HCT116 (cell line): Measurements from ENCODE around the gene PKD2L1. TPM values are rescaled to one million over a fixed set of nuclear protein-coding genes. Genes with fewer than 3 reads are reported as not detected.

Source experiments
- ATAC-seq: fragments of 200-7000 bp; cut with Tn5 transposase; 2 replicates; pipeline ENCODE4 v1.9.1; 2020; ENCODE audit warnings: mild to moderate bottlenecking, moderate library complexity
- BruUV-seq: library from RNA; stranded (reverse); fragments of 400-500 nt; replicated peaks from 2 replicates; lab custom pipeline; 2021; lab: Mats Ljungman, UMichigan
- CTCF ChIA-PET: fragments of 300-600 bp; sonication (Branson Sonifier 250); formaldehyde crosslinking; loops from one replicate; lab custom pipeline; 2021; ENCODE audit warnings: antibody characterized with exemption; lab: Charles Lee
- POLR2A ChIA-PET: fragments of 300-600, 350-600 bp; sonication (Branson Sonifier 250); formaldehyde crosslinking; loops from one replicate; lab custom pipeline; 2021; ENCODE audit warnings: antibody characterized with exemption; lab: Charles Lee
- RAD21 ChIA-PET, 2 experiments: fragments of 300-600 bp; sonication (Branson Sonifier 250); formaldehyde crosslinking; loops; one replicate each; lab custom pipeline; 2023; ENCODE audit warnings: low total read pairs in 2 of 2; ENCODE audit not compliant: uncharacterized antibody in 2 of 2, unreplicated experiment in 2 of 2, low non-redundant PET in 1 of 2; lab: Charles Lee
- DNase-seq: peaks from one replicate; pipeline ENCODE4 v3.0.0-alpha.2; 2010; ENCODE audit warnings: low read depth, low spot score
- H2AFZ ChIP-seq: fragments of 200-600 bp; shearing (Covaris generic), sonication (generic); 2 replicates; pipeline ENCODE4 v1.6.1; 2017; ENCODE audit warnings: low read depth, mixed run types, mixed read lengths, antibody characterized with exemption, low read length; ENCODE audit not compliant: poor library complexity, severe bottlenecking
- H3K27ac ChIP-seq: 2 replicates; pipeline ENCODE4 v1.5.1; 2012; ENCODE audit warnings: low read depth, low read length
- H3K27me3 ChIP-seq: fragments of 200-600 bp; sonication (generic); 2 replicates; pipeline ENCODE4 v1.6.1; 2016; ENCODE audit warnings: mixed run types, low read length, mixed read lengths; ENCODE audit not compliant: insufficient read depth
- H3K36me3 ChIP-seq, 2 experiments: fragments of 200-500 bp in 1 of 2; fragments of 200-600 bp in 1 of 2; sonication (Bioruptor generic) in 1 of 2; sonication (generic) in 1 of 2; 2 replicates each; pipeline versions ENCODE4 v1.5.1 to v1.6.1; 2014 to 2016; ENCODE audit warnings: low read length in 2 of 2, inconsistent platforms in 1 of 2, mixed read lengths in 1 of 2, mixed run types in 1 of 2; ENCODE audit not compliant: insufficient read depth in 2 of 2, control insufficient read depth in 1 of 2
- H3K4me1 ChIP-seq, 2 experiments: fragments of 200-600 bp in 1 of 2; sonication (generic) in 1 of 2; 2 replicates each; pipeline versions ENCODE4 v1.5.1 to v1.6.1; 2012 to 2017; ENCODE audit warnings: low read length in 2 of 2, inconsistent platforms in 1 of 2, mild to moderate bottlenecking in 1 of 2, mixed read lengths in 1 of 2, mixed run types in 1 of 2, moderate library complexity in 1 of 2; ENCODE audit not compliant: insufficient read depth in 2 of 2, control insufficient read depth in 1 of 2
- H3K4me2 ChIP-seq: fragments of 200-600 bp; sonication (generic); 2 replicates; pipeline ENCODE4 v1.6.1; 2017; ENCODE audit warnings: mixed run types, low read length, mixed read lengths
- H3K4me3 ChIP-seq, 2 experiments: fragments of 200-600 bp in 1 of 2; sonication (generic) in 1 of 2; replicated peaks in 1 of 2; 2 replicates each; pipeline ENCODE4 v1.5.1; 2011 to 2016; ENCODE audit warnings: low read length in 2 of 2, control low read depth in 1 of 2, low read depth in 1 of 2, mild to moderate bottlenecking in 1 of 2, mixed read lengths in 1 of 2, mixed run types in 1 of 2
- H3K79me2 ChIP-seq: fragments of 200-600 bp; sonication (generic); 2 replicates; pipeline ENCODE4 v1.6.1; 2017; ENCODE audit warnings: mild to moderate bottlenecking, mixed run types, low read length, moderate library complexity, mixed read lengths; ENCODE audit not compliant: insufficient read depth
- H3K9ac ChIP-seq: fragments of 200-600 bp; sonication (generic); 2 replicates; pipeline ENCODE4 v1.6.1; 2016; ENCODE audit warnings: low read length, mixed read lengths
- H3K9me2 ChIP-seq: fragments of 200-600 bp; sonication (generic), shearing (Covaris generic); 2 replicates; pipeline ENCODE4 v1.6.1; 2017; ENCODE audit warnings: mixed run types, mild to moderate bottlenecking, moderate library complexity; ENCODE audit not compliant: insufficient read depth
- H3K9me3 ChIP-seq, 2 experiments: fragments of 200-500 bp in 1 of 2; fragments of 200-600 bp in 1 of 2; sonication (Bioruptor generic) in 1 of 2; sonication (generic) in 1 of 2; 2 replicates each; pipeline ENCODE4 v1.6.1; 2014 to 2017; ENCODE audit warnings: low read length in 2 of 2, mixed read lengths in 2 of 2, inconsistent platforms in 1 of 2, low read depth in 1 of 2, mild to moderate bottlenecking in 1 of 2, mixed run types in 1 of 2, moderate library complexity in 1 of 2; ENCODE audit not compliant: control insufficient read depth in 1 of 2, insufficient read depth in 1 of 2
- H4K20me1 ChIP-seq: fragments of 200-600 bp; sonication (generic), shearing (Covaris generic); 2 replicates; pipeline ENCODE4 v1.6.1; 2017; ENCODE audit warnings: mixed run types, mild to moderate bottlenecking, moderate library complexity; ENCODE audit not compliant: insufficient read depth
- CEBPB ChIP-seq: IDR thresholded peaks from 2 replicates; pipeline ENCODE4 v1.6.1; 2012; ENCODE audit warnings: low read depth
- EZH2 ChIP-seq: fragments of 200-600 bp; sonication (generic); IDR thresholded peaks from 2 replicates; pipeline ENCODE4 v1.6.1; 2017; ENCODE audit warnings: antibody characterized with exemption, mixed run types
- POLR2A ChIP-seq: IDR thresholded peaks from 2 replicates; pipeline ENCODE4 v1.7.0; 2011; ENCODE audit warnings: borderline replicate concordance; ENCODE audit not compliant: insufficient read depth, insufficient read length; ENCODE audit errors: extremely low read depth
- ZFX ChIP-seq: fragments of 450-650 bp; IDR thresholded peaks from 2 replicates; pipeline ENCODE4 v1.6.1; 2017
- ZNF274 ChIP-seq: fragments of 200-500 bp; sonication (Bioruptor generic); IDR thresholded peaks from 2 replicates; pipeline ENCODE4 v1.6.1; 2014; ENCODE audit warnings: mild to moderate bottlenecking, low read depth, low read length, inconsistent platforms
- intact Hi-C: fragments of 100-400 bp; cut with micrococcal nuclease; formaldehyde crosslinking; loops from 2 replicates; pipeline ENCODE4 v1.10.0; 2022
- total RNA-seq: library from RNA; stranded (reverse); gene quantifications from one replicate; pipeline ENCODE4 v1.2.1, GENCODE V29; 2021; ENCODE audit not compliant: unreplicated experiment
- TF ChIP-seq, protein P1 (sequence below): IDR thresholded peaks from 2 replicates; pipeline ENCODE4 v1.6.1; 2011; ENCODE audit warnings: mild to moderate bottlenecking, low read length, moderate library complexity; ENCODE audit not compliant: insufficient replicate concordance; ENCODE audit errors: extremely low read depth

The PKD2L1 gene
- total RNA-seq, 1 experiment from 2014 or later, result 0.17 TPM

DNA sequence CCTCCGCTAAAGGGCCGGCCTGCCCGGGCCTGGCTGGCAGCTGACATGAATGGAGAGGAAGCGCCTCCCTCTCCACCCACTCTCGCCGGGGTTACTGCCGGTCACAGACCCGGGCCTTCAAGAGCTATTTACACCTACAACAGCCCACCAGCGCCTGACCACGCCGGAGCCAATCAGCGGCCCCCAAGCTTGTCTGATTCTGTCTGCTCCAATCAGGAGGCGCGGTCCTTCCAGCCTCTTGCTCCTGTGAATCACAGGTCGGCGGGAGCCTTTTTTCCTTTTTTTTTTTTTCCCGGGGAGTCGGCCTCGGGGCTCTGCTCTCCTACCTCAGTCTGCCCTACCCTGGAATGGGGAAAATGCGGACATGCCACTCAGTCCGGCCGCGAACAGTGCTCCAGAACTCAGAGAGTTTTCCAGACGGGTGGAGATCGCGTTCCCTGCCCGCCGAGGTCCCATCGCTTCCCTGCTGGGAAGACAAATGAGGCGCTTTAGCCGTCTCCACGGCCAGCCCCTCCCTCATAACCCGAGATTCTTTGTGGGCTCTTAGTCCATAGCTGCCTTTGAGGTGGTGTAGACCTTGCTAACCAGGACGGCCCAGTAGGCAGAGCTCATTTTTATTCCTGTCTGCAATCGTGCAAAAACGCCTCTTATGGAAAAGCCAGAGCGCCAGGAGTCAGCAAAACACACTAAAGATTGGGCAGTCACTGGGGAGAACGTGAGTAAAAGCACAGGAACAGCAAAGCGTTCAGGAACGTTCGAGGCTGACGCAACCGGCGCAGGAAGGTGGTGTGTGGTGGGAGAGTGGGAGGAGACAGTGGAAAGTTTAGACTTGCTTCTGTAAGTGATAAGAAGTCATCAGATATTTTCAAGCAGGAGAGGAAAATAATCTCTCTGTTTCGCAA lies 43.5 kb upstream of the PKD2L1 start (continued):
- TF ChIP-seq, protein P1, sequence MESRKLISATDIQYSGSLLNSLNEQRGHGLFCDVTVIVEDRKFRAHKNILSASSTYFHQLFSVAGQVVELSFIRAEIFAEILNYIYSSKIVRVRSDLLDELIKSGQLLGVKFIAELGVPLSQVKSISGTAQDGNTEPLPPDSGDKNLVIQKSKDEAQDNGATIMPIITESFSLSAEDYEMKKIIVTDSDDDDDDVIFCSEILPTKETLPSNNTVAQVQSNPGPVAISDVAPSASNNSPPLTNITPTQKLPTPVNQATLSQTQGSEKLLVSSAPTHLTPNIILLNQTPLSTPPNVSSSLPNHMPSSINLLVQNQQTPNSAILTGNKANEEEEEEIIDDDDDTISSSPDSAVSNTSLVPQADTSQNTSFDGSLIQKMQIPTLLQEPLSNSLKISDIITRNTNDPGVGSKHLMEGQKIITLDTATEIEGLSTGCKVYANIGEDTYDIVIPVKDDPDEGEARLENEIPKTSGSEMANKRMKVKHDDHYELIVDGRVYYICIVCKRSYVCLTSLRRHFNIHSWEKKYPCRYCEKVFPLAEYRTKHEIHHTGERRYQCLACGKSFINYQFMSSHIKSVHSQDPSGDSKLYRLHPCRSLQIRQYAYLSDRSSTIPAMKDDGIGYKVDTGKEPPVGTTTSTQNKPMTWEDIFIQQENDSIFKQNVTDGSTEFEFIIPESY, result peak; percentile 60
- TF ChIP-seq CEBPB (no peak), ZFX (peak; percentile 56; the same call in 1 of the 2 replicates), EZH2 (no peak)

- Histone ChIP-seq H3K27ac (peak overlapping the region; percentile 99), H3K9me3 (no peaks in the 10 kb centered on the region), H3K27me3 (no peaks in the 10 kb centered on the region), H2AFZ (no peak overlapping the region), H3K4me2 (peak overlapping the region; percentile 79), H3K4me1 (peaks cover 81 to 90% of the 10 kb centered on the region in 2 experiments), H4K20me1 (no peaks in the 10 kb centered on the region), H3K9me2 (no peaks in the 10 kb centered on the region), H3K9ac (peak overlapping the region; percentile 84), H3K36me3 (no peaks in the 10 kb centered on the region), H3K79me2 (peaks cover 17% of the 10 kb centered on the region), H3K4me3 (peak overlapping the region; percentile 60 to 70)
- POLR2A ChIA-PET, result interaction anchor here (0.7 to 3.9 kb wide), 27 partner anchors 7 to 660 kb away, joined by 3 to 52 read pairs (median 4); partner anchors contain the start of gene SCD
- RAD21 ChIA-PET, result interaction anchor here (0.8 to 2.3 kb wide), 6 partner anchors 25 to 65 kb away, joined by 3 to 16 read pairs (median 6); partner anchors contain the start of gene SCD (in 1 of the 2)
- TF ChIP-seq ZNF274, result no peak
- peak; percentile 33 for TF ChIP-seq POLR2A
- BruUV-seq, result TSS peak; percentile 92
- intact Hi-C loops, result loop anchor here (1.0 kb wide), 2 partner anchors 26 to 30 kb away; no protein-coding TSS in a partner anchor
- DNase-seq, result no peak
- CTCF ChIA-PET, result interaction anchor here (0.6 to 1.5 kb wide), 5 partner anchors 9 to 146 kb away, joined by 3 to 12 read pairs (median 3); partner anchors contain the start of gene SCD
- ATAC-seq, result peak; percentile 19
These were observed 42.6 kb upstream of the PKD2L1 start for GRCh38 chr10:100372415-100373297.
